ENCODE results near the gene TNPO2. TPM values are rescaled to one million over a fixed set of nuclear protein-coding genes. Genes with fewer than 3 reads are reported as not detected.
A peak's percentile ranks its signal among the peaks of the same experiment; 100 is the strongest.

TNPO2 gene
- total RNA-seq (2014; rRNA removed; shearing (Covaris generic)), result 9.3 and 14.5 TPM in 2 replicates

- DNase-seq (ENCODE audit: low spot score), result no peak
Measured at GRCh38 chr19:12723641-12724426, at the start of gene TNPO2. TSS of gene TNPO2 (minus strand) at chr19:12723932. CDS start at chr19:12720977, 2,955 bp downstream.

- no peak for DNase-seq (ENCODE audit: low spot score)
Measured at GRCh38 chr19:12772323-12772722, 48.6 kb upstream of the TNPO2 start.

- DNase-seq (ENCODE audit: low spot score), result no peak
Measured at GRCh38 chr19:12770922-12771321, 47.2 kb upstream of the TNPO2 start.

- no peak for DNase-seq (ENCODE audit: low spot score)
Measured at GRCh38 chr19:12769689-12770088, 46.0 kb upstream of the TNPO2 start.

GRCh38 chr19:12767666-12768065 is 43.9 kb upstream of the TNPO2 start:
- no peak for DNase-seq (ENCODE audit: low spot score)

- no peak for DNase-seq (ENCODE audit: low spot score)
Measured at GRCh38 chr19:12767150-12767549, 43.4 kb upstream of the TNPO2 start.

GRCh38 chr19:12766051-12766521 is 42.4 kb upstream of the TNPO2 start:
- peak; percentile 77 for DNase-seq (ENCODE audit: low spot score)

- no peak for DNase-seq (ENCODE audit: low spot score)
Measured at GRCh38 chr19:12764698-12765097, 41.0 kb upstream of the TNPO2 start.

- DNase-seq (ENCODE audit: low spot score), result no peak
Measured at GRCh38 chr19:12763100-12763499, 39.4 kb upstream of the TNPO2 start.

- no peak for DNase-seq (ENCODE audit: low spot score)
Measured at GRCh38 chr19:12759686-12760085, 36.0 kb upstream of the TNPO2 start.

- no peak for DNase-seq (ENCODE audit: low spot score)
Measured at GRCh38 chr19:12757544-12758274, 34.0 kb upstream of the TNPO2 start.

- DNase-seq (ENCODE audit: low spot score), result no peak
Measured at GRCh38 chr19:12756150-12756883, 32.6 kb upstream of the TNPO2 start.

GRCh38 chr19:12754465-12755196 is 30.9 kb upstream of the TNPO2 start:
- DNase-seq (ENCODE audit: low spot score), result no peak

- DNase-seq (ENCODE audit: low spot score), result no peak
Measured at GRCh38 chr19:12752056-12752781, 28.5 kb upstream of the TNPO2 start.

GRCh38 chr19:12751635-12752034 is 27.9 kb upstream of the TNPO2 start, which contains the start of gene BEST2:
TSS of gene BEST2 (plus strand) at chr19:12751791. CDS start at chr19:12752593, 802 bp downstream.
- DNase-seq (ENCODE audit: low spot score), result no peak

- no peak for DNase-seq (ENCODE audit: low spot score)
Measured at GRCh38 chr19:12750851-12751250, 27.1 kb upstream of the TNPO2 start.

GRCh38 chr19:12749938-12750521 is 26.3 kb upstream of the TNPO2 start:
- DNase-seq (ENCODE audit: low spot score), result no peak

GRCh38 chr19:12748489-12748888 is 24.8 kb upstream of the TNPO2 start:
- no peak for DNase-seq (ENCODE audit: low spot score)

- peak; percentile 21 for DNase-seq (ENCODE audit: low spot score)
Measured at GRCh38 chr19:12745166-12745897, 21.6 kb upstream of the TNPO2 start.
